Astrocyte of the hippocampus (primary cell): ENCODE data around the gene CDC42EP4.
A peak's percentile ranks its signal among the peaks of the same experiment; 100 is the strongest.
"Not testable (repeated sequence)": the region's sequence is repeated elsewhere in the genome, so short reads cannot be mapped to it uniquely, and the experiment has no call there.

Experiments
- DNase-seq: peaks from one replicate; pipeline ENCODE4 v3.0.0; 2011; ENCODE audit warnings: low read depth, low spot score

Gene CDC42EP4

DNA sequence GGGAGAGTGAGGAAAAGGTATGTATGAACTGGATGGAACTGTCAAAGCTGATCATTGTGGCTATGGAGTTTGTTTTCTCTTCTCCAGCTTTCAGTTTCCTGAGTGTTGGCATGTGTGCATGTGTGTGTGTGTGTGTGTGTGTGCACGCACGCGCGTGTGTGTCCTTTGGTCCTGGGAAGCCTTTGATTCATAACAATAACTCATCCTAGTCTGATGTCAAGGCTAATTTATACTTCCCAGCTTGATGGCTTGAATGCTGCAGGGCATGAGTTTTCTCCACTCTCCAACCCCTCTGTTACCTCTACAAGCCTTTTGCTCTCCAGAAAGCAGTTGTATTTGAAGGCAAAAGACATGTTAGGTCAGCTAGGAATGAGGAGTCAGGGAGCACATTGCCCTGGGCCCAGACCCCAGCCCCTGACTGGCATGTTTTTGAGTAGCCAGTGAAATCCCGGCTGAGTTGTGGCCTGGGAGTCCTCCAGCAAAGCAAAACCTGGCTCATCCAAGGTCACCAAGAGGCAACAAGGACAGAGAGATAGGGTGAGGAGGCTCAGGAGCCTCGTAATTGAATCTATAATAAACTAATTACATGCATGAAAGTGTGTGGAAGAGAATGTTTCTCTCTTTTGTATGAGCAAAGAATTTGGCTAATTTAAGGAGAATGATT lies 8.9 kb upstream of the CDC42EP4 start:
- no peak for DNase-seq

DNA sequence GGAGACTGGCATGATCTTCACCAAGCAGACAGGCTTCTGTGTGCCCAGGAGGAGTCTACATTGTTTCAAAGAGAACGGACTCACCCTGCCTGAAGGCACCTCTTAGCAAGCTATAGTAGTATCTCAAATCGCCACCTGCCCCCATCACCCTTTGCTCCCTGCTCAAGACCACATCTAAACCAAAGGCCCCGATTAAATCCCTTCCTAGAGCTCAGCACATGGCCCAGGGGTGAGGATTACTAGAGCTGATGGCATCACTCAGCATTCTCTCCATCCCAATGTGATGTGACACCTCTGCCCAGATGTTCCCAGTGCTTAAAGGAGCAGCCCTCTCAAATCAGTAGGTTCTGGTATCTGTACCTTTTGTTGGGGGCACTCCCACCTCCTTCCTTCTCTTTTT lies 8.0 kb upstream of the CDC42EP4 start:
- no peak for DNase-seq

DNA sequence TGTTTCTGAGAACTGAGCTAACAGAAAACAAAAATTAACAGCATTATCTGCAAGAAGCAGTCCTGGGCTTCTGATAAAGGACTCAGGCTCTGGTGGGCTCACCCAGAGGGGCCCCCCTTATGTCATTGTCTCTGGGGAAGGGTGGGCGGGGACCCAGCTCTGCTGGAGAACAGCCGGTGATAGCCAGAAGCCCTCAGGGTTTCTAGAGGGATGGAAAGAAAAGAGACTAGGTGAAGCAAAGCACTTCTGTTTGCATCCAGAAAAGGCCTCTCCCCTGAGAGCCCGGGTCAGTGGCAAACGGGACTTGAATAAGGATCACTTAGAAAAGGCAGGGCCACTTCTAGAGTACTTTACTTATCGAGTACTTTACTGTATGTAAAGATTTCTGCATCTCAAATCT lies 7.0 kb upstream of the CDC42EP4 start:
- DNase-seq, result no peak

DNA sequence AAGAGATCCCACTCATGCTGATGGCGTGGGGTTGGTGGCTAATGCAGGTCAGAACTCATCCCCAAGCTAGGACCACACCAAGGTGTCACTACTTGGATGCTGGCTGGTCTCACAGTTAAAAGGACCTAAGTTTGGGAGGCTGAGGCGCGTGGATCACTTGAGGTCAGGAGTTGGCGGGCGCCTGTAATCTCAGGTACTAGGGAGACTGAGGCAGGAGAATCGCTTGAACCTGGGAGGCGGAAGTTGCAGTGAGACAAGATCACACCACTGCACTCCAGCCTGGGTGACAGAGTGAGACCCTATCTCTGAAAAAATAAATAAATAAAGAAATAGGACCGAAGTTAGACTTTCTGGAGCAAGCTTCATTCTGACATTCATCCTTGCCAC lies 6.6 kb upstream of the CDC42EP4 start:
- DNase-seq, result no peak

DNA sequence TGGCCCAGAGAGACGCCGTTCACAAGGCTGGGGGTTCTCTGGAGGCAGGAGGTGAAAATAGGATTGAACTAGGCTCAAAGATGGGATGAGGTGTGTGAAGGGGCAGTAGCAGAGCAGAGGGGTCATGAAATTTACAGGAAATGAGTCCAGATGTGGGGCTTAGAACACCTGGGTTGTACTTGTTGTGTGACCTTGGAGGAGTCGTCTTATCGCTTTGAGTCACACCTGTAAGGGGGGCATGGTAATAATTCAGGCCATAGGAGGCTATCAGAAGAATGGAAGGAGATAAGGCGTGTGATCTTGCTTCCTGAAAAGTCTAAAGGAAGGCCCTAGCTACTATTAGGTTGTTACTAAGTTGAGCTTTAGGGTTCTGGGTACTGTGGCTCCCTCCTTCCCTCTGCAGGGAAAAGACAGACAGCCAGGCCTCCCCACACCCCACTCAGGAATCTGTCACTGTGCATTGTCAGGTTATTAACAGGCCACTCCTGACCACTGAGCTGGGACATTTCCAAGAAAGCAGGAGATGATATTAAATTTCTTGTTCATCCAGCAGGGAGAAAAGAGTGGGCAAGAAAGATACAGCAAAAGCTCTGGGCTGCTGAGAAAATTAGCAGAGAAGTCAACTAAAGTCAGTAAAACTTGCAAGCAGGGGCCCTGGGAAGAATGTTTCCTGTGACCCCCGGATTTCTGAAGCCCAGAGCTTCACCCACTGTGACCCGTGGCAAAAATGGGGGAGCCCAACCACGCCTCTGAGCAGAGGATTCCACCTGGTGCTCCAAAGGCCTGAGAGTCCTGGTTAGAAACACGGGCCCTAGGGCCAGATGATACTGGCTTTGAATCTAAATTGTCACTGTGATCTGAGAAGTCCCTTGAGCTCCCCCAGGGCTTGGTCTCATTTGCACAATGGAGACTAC lies 6.0 kb upstream of the CDC42EP4 start:
- no peak for DNase-seq

DNA sequence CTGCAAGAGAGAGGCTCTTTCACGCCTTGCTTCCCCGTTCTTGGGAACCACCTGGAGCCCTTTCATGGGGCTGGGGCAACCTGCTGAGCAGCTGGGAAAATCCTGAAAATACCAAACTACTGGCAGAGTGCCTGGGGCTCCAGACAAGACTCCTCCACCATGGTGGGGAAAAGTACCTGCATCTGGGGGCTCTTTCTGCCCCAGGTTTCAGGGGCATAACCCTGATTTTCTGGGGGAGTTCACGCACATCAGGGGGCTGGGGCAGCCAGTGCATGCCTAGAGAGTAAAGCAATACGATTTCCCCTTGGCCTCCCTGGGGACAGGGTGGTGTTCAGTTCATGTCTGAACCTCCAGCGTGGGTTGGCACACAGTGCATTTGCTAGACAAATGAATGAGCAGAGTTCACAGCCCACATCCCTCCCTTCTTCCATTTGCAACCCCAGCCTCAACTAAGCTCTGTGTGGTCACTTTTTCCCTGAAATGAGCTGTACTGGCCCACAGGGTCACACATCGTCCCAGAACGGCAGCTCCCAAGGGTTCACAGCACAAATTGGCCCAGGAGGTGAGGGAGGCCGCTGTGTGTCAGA lies 5.2 kb upstream of the CDC42EP4 start:
- no peak for DNase-seq

DNA sequence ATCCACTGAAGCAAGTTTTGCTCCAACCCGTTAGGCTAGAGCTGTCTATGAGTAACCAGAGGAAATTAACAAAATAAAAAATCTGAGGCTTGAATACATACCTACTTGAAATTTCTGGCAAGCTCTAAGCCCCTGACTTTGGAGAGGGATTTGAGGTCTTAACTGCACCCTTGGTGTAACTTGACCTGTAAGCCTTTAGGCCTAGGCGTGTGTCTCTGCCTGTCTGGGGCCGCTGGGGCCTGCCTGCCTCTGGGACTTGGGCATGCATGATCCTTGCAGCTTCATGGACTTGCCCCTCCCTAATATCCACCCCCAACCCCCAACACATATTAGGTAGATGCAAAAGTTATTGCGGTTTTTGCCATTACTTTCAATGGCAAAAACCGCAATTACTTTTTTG lies 3.7 kb upstream of the CDC42EP4 start:
- DNase-seq, result no peak

DNA sequence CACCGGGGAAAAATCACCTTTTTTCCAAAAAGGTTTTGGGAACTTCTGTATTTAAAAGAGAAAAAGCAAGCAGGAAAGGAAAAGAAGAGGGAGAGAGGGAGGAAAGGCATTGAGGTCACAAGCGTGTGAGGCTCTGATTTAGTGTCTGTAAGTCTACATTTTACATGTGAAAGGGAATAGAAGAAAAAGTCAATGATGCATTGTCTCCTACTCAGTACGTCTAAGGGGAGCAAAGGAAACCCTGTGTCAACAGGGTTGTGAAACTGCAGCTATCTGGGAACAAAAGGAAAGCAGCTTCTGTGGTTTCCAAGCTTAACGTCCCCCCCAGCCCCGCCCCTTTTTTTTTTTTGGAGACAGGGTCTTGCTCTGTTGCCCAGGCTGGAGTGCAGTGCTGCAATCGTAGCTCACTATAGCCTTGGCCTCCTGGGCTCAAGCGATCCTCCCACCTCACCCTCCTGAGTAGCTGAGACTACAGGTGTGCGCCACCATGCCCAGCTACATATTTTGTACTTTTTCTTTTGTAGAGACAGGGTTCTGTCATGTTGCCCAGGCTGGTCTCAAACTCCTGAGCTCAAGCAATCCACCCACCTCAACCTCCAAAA lies 1.8 kb upstream of the CDC42EP4 start:
- DNase-seq, result no peak

DNA sequence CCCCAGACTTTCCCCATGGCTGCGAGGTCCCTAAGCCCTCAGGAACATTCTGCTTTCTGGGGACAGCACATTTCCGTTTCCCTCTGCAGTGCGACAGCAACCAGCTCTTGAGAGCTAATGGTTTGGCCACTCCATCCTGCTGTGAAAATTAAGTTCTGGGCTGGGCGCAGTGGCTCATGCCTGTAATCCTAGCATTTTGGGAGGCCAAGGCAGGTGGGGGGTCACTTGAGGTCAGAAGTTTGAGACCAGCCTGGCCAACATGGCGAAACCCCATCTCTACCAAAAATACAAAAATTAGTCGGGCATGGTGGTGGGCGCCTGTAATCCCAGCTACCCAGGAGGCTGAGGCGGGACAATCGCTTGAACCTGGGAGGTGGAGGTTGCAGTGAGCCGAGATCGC lies 1.1 kb upstream of the CDC42EP4 start:
- not testable (repeated sequence) for DNase-seq

DNA sequence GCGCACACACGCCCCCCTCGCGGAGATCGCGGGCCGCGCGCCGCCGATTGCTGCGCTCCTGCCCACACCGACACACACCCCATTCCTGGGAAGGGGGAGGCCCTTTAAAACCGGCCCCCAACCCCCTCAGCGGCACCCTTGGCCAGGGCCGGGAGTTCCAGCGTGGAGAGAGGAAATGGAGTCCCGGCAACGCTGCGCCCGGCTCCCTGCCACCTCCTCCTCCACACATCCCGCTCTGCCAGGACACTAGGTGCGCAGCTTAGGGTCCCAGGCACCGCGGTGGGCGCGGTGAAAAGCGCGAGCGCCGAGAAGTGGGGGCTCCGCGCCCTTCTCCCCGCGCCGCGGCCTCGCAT lies 397 bp downstream of the CDC42EP4 start:
- no peak for DNase-seq

DNA sequence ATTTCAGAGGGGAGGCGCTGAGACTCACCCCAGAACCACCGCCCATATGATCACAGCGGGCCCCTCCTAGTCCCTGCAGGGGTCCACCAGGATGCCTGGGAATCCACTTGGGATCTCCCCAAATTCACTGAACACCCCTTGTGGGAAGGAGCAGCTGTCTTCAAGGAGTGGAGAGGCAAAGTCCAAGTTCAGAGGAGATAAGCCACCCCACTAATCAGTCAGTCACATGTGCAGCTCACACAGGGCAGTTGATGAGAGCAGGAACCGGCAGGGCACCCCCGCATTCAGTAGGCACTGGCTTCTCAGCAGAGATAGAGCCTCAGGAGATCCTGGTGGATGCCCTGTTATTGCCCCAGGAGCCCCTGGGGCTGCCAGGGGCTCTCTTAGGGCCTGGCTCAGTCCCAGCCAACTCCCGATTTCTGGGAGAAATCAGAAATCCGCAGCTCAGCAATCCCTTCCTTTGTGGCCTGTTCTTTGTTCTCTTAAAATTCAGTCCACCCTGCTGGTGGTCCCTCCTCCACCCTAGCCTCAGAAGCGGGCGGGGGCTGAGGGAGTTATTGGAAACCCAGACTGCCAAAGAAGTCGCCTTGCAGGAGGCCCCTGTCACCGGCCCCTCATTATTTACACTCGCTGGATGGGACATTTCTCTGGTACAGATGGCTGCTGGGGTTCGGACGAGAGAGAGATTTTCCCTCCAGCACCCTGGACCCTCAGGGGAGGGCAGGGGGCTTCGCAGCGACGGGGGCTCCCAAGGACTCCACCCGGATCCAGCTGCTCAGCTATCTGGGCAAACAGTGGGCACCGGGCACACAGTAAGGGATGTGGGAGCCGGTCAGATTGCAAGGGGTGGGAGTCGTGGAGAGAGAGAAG lies 1.8 kb downstream of the CDC42EP4 start:
- peak; percentile 57 for DNase-seq

DNA sequence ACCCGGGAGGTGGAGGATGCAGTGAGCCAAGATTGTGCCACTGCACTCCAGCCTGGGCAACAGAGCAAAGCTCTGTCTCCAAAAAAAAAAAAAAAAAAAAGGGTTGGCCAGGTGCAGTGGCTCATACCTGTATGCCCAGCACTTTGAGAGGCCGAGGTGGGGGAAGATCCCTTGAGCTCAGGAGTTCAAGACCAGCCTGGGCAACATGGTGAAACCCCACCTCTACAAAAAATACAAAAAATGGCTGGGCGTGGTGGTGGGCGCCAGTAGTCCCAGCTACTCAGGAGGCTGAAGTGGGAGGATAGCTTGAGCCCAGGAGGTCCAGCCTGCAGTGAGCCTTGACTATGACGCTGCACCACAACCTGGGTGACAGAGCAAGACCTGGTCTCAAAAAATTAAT lies 2.8 kb downstream of the CDC42EP4 start:
- not testable (repeated sequence) for DNase-seq

DNA sequence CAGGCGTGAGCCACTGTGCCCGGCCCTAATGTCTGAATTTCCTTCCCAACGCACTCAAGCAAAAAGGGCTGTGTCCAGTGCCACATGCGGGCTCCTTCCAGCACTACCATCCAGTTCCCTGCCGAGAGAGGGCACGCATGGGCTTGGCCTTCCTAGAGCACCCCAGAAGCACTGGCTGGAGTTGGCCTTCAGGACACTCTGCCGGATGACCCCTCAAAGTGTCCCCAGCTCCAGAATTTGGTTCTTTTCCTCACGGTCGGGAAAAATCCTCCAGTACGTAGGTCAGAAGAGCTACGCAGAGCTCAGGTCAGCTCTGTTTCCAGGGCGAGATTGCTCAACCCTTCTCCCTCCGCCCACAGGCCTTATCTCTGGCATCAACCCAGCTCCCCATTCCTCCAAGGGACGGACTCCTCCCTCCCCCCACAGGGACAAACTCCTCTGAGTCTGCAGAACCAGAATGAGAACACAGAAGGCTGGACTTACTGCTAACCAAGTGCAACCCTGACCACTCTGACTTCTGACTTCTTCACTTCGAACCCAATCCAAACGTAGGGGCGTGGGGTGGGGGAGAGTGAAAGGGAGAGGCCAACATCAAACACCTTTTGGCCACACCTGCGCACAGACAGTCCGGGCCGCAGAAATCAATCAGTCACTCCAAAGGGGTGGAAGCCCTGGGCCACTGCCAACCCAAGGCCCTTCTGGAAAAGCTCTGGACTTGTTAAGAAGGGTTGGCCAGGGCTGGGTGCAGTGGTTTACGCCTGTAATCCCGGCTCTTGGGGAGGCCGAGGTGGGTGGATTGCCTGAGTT lies 3.6 kb downstream of the CDC42EP4 start:
- peak; percentile 85 for DNase-seq

DNA sequence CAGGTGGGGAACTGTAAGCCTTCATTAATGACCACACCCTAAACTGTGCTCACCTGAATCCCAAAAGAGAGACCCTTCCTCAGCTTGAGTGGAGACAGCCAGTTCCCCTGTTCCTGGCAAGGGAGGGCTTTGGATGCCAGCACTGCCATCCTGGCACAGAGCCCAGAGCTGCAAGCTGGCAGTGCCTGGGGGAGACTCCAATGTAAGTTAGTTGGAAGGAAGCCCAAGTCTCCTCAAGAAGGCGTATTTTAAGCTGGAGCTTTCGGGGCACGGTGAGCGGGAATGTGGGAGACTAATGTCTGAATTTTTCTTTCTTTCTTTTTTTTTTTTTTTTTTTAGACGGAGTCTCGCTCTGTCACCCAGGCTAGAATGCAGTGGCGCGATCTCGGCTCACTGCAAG lies 4.7 kb downstream of the CDC42EP4 start:
- DNase-seq, result peak; percentile 41

DNA sequence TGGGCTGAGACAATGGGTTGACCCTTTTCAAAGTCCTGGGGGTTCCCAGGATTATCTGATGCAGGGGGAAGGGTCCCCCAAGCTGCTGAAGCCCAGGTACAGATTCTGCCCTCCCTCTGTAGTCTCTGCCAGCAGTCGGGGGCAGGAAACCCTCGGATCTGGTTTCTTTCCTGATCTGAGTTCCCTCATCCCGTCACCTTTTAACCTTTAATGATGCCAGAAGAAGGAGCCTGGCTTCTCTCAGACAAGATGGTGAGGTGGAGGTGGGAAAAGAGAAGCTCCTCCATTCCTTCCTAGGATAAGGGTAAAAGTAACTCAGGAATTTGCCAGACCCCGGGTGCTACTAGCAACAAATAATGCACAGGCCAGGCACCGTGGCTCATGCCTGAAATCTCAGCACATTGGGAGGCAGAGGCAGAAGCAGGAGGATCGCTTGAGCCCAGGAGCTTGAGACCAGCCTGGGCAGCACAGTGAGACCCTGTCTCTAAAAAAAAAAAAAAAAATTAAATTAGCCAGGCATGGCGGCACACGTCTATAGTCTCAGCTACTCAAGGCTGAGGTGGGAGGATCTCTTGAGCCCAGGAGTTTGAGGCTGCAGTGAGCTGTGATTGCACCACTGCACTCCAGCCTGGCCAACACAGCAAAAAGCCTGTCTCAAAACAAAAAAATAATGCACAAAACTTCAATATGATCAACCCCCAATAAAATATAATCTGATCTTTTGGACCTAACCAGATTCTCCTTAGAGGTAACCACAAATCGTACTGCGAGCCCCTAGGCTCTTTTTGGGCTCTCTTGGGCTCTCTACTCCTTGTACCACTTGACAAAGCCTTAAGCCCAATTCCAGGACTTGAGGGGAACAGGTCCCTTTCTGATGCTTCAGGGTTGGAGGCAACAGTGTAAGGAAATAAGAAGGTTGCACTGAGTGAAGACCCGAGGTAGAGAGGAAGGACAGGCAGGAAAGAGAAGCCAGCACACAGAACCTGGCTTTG lies 5.7 kb downstream of the CDC42EP4 start:
- DNase-seq, result no peak

DNA sequence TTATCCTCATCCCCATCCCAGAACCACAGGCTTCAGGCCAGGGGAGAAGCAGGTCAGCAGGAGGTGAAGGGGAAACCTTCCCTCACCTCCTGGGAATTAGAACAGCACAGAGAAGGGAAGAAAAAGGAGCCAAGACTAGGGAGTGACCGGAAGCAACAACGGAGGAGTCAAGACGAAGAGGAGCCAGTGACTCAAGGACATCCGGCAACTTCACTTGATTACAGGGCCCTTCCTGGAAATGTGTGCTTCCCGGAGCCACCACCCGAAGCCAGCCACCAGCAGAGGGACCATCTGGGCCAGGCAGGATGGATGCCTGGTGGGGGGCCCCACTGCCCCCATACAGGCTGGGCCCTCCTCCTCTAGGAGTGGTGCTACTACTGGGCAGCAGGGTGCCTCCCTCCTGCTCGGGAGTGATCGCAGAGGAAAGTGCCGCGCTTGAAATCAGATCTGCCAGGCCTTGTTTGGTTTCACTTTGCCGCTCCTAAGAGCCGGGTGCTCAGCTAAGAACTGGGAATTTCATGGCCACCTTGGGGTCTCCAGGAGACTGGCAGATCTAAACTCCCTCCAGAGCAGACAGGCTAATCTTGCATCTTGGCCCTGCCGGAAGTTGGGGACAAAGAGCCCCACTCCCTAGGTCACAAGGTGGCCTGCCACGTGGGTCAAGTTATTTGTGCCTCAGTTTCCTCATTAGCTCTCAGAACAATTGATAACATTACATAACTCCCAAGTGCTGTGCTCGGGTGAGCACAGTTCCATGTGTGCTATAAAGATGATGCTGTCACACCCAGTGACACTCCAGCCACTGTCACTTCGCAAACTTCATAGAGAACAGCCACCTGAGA lies 6.6 kb downstream of the CDC42EP4 start:
- DNase-seq, result peak; percentile 81

DNA sequence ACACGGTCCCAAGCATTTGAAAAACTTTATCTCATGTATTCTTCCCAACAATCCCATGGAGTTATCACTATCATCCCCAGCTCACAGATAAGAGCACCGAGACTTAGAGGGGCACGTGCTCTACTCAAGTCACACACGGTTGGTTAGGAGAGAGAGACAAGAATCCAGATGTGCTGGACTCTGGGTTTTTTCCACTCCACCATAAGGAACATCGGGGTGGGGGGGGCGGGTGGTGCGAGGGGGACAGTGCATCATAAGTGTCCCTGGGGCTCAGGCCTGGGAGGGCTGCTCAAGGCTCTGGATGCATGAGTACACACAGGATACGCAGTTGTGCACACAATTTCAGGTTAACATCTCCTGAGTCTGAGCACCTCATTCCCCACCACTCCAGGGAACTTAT lies 7.4 kb downstream of the CDC42EP4 start:
- no peak for DNase-seq

DNA sequence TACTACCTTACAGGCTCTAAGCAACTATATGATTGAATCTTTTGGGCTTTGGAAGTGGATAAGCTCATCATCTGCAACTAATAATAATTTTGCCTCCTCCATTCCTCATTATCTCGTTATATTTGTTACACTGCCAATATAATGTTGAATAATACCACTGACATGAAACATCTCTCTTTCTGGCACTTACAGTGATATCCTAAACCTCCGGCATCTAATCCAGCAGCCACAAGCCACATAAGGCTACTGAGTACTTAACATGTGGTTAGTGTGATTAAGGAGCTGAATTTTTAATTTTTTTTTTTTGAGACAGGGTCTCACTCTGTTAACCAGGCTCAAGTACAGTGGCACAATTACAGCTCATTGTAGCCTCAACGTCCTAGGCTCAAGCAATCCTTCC lies 9.6 kb downstream of the CDC42EP4 start:
- peak; percentile 71 for DNase-seq
